Stimulated activated CD8-positive, alpha-beta memory T cell treated with anti-CD3 and anti-CD28 coated beads, Interleukin-15, amount 100 ng/mL, for 4 hours (primary cell): ENCODE measurements around the gene DLST.

ENCODE experiments used
- DNase-seq, 2 donors: peaks; one replicate each; pipeline ENCODE4 v3.0.0-alpha.2; 2020; ENCODE audit warnings: low read depth in 2 of 2

DLST gene

DNA sequence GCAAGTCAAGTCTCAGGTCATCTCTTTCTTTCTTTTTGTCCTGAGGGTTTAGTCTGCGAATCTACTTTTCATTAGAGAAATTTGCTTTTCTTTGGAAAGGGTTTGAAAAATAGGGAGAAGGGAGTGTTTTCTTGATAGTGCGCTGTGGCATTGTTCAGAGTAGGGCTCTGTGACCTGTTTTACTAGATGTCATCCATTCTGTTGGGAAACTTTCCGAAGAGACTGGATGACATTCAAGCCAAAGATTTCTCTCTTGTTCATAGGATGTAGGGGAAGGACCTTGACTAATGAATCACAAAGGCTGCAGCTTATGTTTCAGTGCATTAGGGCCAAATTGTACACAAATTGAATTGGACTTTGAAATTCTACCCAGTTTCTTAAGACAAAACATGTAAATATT, 14.7 kb downstream of the DLST start:
- no peak for DNase-seq

- no peak for DNase-seq
Observed at GRCh38 chr14:74897642-74898041, 15.9 kb downstream of the DLST start.

DNA sequence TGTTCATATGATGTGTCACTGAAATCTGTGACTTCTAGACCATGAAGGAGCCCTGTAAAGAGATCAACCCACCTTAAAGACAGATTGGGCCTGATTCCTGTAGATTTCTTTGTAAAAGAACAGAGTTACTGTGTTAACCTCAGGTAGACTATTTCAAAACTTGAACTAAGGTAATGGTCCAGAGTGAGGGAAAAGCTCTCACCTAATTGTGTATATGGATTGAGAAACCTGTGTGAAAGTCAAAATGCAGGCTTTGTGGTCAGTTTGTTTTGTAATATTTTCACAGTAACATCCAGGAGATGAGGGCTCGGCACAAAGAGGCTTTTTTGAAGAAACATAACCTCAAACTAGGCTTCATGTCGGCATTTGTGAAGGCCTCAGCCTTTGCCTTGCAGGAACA, 16.4 kb downstream of the DLST start:
- DNase-seq = no peak

- DNase-seq = no peak
Observed at GRCh38 chr14:74898694-74899093, 17.0 kb downstream of the DLST start.

GRCh38 chr14:74902941-74903705, 21.4 kb downstream of the DLST start:
- no peak for DNase-seq

GRCh38 chr14:74904635-74905503, 23.2 kb downstream of the DLST start:
- no peak for DNase-seq

DNA sequence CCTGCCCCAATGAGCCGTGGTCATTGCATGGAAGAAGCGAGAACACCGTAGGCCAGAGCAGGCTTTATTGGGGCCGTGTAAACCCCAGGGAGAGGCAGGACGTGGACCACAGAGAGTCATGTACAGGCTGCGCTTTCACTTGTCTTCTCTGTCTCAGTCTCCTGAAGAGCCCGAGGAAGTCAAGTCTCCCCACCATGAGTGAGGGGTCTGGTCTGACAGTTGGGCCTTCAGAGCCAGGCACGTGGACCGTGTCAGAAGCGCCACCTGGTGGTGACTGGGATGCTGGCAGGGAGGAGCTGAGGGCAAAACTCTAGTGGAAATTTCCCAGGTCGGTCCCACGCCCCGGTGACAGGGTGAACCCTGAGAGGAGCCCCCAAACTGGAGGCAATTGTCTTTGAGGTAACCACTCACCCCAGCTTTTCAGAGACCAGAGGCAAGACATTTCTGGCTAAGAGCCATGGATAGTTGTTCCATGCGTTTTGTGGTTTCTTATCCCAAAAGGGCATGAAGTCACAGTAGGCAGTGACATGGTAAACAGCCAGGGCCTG, 24.0 kb downstream of the DLST start:
- DNase-seq = peak; percentile 46 to 56

DNA sequence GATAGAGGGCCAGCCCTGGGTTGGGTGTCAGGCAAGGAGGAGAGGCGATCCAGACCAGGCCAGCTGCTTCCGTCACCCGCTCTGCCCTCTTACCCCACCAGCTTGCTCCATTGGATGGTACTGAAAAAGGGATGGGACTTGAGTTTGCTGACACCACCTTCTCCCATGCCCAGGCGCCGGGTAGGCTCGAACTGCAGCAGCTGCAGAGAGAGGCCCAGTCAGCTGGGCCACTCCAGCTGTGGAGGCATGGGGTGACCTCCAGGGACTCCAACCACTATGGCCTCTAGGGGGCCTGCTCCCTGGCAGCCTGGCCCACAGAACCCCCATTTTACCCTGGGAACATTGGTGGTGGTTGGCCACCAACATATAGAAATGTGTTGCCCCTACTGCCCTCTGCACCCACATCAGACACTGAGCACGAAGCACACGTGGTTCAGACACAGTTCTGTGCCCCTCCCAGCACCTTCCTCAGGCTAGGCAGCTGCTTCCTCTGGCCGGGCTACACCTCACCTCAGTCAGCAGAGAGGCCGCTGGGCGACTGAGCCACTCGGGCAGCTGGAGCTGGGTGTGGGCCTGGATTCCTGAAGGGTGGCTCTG, 25.3 kb downstream of the DLST start:
- DNase-seq = no peak

- DNase-seq = no peak
Observed at GRCh38 chr14:74907744-74908143, 26.0 kb downstream of the DLST start.

GRCh38 chr14:74908861-74909341, 27.2 kb downstream of the DLST start:
- no peak for DNase-seq

GRCh38 chr14:74909501-74909900, 27.8 kb downstream of the DLST start:
- no peak for DNase-seq

- no peak for DNase-seq
Observed at GRCh38 chr14:74909911-74910310, 28.2 kb downstream of the DLST start.

DNA sequence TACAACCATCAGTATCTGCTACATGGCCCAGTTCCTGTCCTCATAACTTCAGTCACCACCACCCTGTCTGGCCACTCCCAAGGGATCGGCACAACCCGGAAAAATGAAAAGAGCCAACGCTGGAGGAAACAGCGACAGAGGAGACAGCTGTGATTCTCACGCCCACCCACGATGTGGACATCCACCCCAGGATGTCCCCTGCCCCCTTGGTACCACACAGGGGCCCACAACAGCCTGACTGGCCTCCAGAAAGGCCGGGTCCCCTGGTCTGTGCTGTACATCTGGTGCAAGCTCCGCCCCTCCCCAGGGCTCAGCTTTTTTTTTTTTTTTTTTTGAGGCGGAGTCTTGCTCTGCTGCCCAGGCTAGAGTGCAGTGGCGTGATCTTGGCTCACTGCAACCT, 28.8 kb downstream of the DLST start:
- no peak for DNase-seq

GRCh38 chr14:74911221-74911620, 29.5 kb downstream of the DLST start:
- DNase-seq = no peak

DNA sequence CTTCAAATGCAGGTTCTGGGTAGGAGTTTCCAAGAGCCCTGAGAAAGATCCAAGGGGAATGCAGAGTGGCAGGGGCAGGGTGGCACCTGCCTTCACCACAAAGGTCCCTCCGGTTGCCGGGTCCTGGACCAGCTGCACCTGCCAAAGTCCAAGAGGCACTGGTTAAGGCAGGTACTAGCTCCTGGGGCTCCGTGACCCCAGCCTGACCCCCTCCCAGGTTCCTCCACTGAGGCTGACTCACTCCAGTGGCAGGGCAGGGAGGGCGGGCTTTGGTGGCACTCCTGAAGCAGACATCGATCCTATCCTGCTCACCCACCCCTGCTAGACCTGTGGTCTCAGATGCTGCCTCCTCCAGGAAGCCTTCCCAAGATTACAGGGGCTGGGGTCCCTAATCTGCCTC, 30.0 kb downstream of the DLST start:
- no peak for DNase-seq

- no peak for DNase-seq
Observed at GRCh38 chr14:74912111-74912510, 30.4 kb downstream of the DLST start.

DNA sequence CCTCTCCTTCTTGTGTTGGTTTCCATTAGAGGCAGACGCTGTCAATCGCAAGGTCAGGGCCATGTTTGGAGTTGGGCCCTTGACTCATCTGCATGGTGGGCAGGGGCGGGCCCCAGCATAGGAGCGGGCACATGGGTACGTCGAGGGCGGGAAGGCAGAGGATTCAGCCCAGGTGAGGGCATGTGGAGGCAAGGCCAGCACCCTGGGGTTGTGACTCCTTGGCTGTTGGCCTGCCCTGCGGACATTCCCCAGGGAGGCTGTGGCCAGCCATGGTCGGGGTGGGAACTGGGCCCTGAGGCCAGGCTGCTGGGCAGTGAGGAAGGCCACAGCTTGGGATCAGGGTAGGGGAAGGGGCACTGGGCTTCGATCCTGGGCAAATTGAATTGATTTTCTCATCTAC, 31.1 kb downstream of the DLST start:
- no peak for DNase-seq

DNA sequence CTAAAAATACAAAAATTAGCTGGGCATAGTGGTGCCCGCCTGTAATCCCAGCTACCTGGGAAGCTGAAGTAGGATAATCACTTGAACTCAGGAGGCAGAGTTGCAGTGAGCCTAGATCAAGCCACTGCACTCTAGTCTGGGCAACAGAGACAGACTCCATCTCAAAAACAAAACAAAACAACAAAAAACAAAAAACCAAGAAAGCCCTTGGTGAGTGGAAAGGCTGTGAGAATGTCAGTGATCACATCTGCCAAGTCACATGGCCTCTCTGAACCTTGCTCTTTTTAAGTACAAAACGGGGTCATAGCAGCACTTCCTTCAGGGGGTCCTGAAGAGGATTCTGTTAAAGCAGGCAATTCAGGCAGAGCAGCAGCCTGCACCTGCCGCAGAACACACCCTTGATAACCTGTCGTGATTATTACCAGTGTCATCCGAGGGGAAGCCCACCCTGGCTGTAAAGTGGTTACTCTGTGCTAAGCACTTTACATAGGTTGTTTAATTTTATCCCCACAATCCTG, 31.7 kb downstream of the DLST start:
- DNase-seq = no peak

DNA sequence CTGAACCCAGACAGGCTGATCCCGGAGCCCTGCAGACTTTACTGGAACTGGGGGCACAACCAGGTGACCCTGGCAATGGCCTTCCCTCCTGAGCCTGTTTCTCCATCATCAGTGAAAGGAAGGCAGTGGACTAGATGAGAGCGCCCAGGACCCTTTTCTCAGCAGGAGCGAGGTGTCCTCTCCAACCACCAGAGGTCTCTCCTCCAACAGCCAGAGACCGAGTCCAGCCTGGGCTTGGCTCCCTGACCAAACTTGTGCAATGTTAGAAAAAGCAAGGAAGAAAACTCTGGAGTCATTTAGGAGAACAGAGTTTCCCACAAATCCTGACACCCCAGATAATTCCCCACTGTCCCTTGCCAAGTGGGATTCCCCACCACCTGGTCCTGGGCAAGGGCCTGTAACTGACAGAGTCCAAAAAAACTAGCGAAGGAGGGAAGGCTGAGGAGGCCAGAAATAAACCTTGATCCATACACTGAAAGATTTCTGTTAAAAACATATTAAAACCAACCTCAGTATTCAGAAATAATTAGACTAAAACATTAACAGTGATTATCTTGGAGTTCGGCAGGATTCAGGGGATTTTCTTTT, 32.4 kb downstream of the DLST start:
- DNase-seq = no peak

- no peak for DNase-seq
Observed at GRCh38 chr14:74915426-74915825, 33.7 kb downstream of the DLST start.

GRCh38 chr14:74915826-74916225, 34.1 kb downstream of the DLST start:
- no peak for DNase-seq

DNA sequence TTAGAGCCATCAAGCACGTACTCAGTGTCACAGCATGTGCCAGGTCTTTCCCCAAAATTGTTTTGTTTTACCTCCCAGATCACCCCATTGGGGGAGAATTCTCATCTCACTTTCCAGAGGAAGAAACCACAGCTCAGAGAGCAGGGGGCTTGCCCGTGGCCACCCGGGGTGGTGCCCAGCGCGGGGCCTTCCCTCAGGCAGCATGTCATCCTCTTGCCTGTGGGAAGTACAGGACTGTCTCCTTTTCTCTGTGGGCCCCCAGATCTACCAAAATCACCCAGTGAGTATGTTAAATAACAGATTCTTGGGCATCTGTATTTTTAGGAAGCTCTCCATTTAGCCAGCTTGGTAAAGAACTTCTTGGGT, 35.4 kb downstream of the DLST start:
- no peak for DNase-seq
